GM04503 (cell line): ENCODE data around the gene NEXMIF.
"Not testable (repeated sequence)": the region's sequence is repeated elsewhere in the genome, so short reads cannot be mapped to it uniquely, and the experiment has no call there.

ENCODE experiments used
- DNase-seq: peaks from one replicate; pipeline ENCODE4 v3.0.0-alpha.2; 2012; ENCODE audit warnings: low read depth

Gene NEXMIF

DNA sequence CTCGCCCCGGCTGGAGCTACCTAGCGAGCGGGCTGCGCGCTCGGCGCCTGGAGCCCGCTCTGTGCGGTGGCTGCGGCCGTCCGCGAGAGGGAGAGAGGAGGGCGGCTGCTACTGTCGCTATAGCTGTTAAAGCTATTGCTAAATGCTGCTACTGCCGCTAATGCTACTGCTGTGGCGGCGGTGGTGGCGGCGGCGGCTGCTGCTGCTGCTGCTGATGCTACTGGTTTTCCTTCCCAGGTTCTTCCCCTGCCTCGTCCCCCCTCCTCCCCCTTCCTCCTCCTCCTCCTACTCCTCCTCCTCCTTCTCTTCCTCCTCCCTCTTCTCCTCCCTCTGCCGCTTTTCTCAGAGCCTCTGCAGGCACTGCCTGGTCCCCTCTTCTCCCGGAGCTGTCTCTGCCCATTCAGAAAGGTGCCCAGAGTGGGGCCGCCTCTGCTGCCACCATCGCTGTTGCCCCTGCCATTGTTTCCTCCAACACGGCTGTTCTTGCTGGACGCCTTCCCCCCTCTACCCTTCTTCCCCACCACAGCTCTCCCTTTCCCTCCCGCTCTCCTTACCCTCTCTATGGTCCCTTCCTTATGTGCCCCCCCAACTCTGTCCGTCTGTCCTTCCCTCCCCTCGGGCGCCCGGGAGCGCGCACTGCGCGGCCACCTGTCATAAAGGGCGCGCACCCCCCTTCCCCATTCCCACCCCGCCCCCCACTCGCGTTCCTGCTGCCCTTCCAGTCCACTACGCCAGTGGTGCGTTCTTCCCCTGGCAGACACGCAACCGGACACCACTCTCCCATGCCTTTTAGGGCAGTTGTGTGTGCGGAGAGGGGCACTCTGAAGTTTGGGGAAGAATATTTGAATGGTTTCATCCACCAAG, at the start of gene NEXMIF:
Gene NEXMIF, minus strand, starts transcription at position 228 of the 864 bp plus-strand sequence.
- no peak for DNase-seq

DNA sequence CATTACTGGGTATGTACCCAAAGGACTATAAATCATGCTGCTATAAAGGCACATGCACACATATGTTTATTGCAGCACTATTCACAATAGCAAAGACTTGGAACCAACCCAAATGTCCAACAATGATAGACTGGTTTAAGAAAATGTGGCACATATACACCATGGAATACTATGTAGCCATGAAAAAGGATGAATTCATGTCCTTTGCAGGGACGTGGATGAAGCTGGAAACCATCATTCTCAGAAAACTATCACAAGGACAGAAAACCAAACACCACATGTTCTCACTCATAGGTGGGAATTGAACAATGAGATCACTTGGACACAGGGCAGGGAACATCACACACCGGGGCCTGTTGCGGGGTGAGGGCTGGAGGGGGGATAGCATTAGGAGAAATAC, 36.7 kb upstream of the NEXMIF start:
- DNase-seq, result not testable (repeated sequence)

- DNase-seq, result no peak
Measured at GRCh38 chrX:74949717-74950116, 24.5 kb upstream of the NEXMIF start.

DNA sequence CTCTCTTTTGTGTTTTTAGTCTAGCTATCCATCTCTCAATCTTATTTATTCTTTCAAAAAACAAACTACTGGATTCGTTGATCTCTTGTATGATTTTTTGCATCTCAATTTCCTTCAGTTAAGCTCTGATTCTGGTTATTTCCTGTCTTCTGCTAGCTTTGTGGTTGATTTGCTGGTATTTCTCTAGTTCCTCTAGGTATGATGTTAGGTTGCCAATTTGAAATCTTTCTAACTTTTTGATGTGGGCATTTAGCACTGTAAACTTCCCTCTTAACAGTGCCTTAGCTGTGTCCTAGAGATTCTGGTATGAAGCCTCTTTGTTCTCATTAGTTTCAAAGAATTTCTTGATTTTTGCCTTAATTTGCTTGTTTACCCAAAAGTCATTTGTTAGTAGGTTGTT, 15.2 kb upstream of the NEXMIF start:
- no peak for DNase-seq

DNA sequence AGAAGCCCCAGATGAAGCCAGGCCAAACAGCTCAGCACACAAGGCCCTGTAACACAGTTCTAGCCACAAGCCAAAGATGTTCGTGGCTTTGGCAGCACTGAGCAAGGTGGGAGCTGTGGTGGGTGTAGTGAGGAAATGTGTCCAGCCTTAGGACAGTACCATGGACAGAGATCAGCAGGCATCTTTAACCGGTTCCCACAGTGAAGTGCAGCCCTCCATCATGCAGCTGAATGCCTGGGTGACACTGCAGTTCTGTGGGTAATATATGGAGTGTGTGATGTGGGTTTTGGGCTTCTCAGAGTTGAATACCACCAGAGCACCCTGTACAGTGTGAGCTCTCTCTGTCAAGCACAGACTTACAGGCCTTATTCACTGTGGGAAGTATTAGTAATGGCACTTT, 6.0 kb upstream of the NEXMIF start:
- no peak for DNase-seq

GRCh38 chrX:74924449-74925224, 615 bp downstream of the NEXMIF start:
- no peak for DNase-seq

DNA sequence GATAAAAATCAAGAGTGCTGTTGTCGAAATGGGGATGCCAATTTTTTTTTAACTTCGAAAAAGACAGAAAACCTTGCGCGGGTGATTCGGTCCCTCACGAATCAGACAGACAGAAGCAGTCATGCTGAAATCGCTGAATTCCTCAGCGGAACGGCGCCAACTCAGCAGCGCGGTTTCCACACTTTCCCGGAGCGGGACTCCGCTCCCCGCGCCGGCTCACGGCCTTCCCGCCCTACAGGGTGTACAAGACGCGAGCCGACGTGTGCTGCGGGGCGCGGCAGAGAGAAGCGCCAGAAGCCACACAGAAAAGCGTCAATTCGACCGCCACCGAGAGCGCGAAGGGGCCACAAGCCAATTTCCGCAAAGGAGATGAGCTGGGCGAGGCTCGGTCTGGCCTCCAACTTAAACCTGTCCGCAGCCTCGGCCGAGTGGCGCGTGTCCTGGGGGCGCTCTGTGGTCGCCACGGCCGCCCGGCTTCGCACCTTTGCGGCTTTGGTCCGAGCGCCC, 1.3 kb downstream of the NEXMIF start:
- DNase-seq, result no peak

GRCh38 chrX:74922922-74923543, 2.2 kb downstream of the NEXMIF start:
- DNase-seq, result no peak

DNA sequence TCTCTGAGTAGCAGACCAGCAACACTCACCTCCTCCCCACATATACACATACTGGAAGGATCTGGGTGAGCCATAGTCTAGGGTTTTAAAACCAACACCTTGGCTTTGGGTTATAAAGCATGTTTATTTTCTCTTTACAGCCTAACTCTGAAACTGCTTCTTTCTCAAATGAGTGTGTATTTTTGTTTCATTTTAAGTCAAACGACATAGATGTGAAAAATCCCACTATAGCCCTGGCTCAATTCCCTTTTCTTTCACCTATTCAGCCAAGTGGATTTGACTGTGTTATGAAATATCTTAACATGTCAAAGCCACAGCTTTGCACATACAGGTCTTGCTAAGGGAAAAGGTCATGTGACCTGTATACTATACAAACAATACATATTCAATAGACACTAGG, 13.8 kb downstream of the NEXMIF start:
- no peak for DNase-seq

DNA sequence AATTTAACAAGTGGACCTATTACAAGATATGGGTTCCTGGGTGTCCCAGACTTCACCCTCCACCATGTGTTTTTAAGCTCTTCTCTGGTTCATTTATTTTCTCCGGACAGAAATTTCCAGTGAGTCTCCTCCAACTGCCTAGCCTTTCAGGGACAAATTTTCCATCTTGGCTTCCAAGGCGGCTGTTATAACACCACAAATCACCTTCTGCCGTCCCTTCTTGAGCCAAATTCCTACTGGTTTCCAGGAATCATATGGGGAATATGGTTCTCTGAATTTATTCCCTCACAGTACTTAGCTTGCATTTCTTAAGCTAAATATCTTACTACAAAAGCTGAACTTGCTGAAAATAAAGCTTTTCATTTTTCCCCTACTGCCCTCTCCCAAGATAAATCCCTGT, 18.8 kb downstream of the NEXMIF start:
- no peak for DNase-seq

DNA sequence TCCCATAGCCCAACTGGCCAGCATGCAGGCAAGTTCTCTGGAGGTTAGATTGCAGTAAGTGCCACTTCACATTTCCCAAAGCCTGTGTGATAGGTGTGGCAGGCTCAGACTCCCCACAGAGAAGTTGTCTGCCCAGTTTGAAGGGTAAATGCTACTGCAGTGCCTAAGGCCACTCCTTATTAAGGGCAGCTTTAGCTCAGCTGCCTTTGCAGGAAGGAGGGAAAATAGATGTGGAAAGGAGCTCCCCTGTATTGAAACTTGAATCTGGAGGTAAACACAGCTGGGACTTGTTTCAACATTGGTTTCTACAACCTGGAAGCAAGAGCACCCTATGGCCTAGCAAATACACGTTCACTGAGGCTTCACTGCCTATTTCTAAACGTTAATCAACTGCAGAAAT, 22.4 kb downstream of the NEXMIF start:
- DNase-seq, result no peak

- DNase-seq, result no peak
Measured at GRCh38 chrX:74892561-74892960, 32.7 kb downstream of the NEXMIF start.

- no peak for DNase-seq
Measured at GRCh38 chrX:74890676-74891430, 34.4 kb downstream of the NEXMIF start.

DNA sequence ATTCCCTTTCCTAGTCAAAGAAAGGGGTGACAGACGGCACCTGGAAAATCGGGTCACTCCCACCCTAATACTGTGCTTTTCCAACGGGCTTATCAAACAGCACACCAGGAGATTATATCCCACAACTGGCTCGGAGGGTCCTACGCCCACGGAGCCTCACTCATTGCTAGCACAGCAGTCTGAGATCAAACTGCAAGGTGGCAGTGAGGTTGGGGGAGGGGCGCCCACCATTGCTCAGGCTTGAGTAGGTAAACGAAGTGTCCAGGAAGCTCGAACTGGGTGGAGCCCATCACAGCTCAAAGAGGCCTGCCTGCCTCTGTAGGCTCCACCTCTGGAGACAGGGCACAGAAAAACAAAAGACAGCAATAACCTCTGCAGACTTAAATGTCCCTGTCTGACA, 42.9 kb downstream of the NEXMIF start:
- DNase-seq, result not testable (repeated sequence)

GRCh38 chrX:74865725-74866124, 59.5 kb downstream of the NEXMIF start:
- no peak for DNase-seq

DNA sequence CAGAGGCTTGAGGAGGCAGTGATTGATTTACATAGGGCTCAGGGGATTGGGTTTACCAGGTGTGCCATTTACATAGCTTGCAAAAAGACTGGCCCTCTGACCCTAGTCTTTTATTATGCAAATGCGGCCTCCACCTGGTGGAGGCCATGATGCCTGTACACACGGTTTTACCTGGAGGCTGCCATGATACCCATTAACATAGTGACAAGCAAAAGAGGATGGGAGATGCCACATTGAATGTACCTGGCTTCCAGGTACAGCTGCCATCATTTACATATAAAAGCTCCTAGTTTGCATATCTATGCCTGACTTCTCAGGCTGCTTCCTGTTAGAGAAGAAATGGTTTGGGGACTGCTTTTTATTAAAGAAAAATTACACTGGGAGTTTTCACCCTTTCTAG, 72.0 kb downstream of the NEXMIF start:
- no peak for DNase-seq

DNA sequence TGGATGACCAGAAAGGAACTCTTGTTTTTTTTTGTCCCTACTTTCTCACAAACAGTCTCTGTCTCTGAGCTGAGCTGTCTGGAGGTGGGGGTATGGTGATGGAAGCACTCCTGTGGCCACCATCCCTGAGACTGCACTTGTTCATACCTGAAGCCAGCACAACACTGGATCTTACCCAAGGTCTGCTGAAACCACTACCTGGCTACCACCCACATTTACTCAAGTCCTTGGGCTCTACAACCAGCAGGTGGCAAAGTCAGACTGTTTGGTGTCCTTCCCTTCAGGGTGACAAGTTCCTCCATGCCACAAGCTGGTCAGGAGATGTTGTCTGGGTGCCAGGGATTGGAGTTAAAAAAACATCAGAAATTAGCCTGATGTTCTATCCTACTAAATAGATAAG, 89.7 kb downstream of the NEXMIF start:
- DNase-seq, result no peak

DNA sequence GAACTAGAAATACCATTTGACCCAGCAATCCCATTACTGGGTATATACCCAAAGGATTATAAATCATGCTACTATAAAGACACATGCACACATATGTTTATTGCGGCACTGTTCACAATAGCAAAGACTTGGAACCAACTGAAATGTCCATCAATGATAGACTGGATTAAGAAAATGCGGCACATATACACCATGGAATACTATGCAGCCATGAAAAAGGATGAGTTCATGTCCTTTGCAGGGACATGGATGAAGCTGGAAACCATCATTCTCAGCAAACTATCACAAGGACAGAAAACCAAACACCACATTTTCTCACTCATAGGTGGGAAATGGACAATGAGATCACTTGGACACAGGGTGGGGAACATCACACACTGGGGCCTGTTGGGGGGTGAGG, 105.5 kb downstream of the NEXMIF start:
- not testable (repeated sequence) for DNase-seq

GRCh38 chrX:74814681-74815080, 110.6 kb downstream of the NEXMIF start:
- no peak for DNase-seq

GRCh38 chrX:74804574-74804973, 120.7 kb downstream of the NEXMIF start:
- no peak for DNase-seq

GRCh38 chrX:74800062-74800461, 125.2 kb downstream of the NEXMIF start:
- DNase-seq, result no peak

- no peak for DNase-seq
Measured at GRCh38 chrX:74797338-74797887, 127.8 kb downstream of the NEXMIF start.
